GM21360 (cell line): ENCODE data around the gene MCF2L.

Experiments used
- ATAC-seq: cut with Tn5 transposase; IDR thresholded peaks from one replicate; pipeline ENCODE4 v1.9.1; 2021; ENCODE audit warnings: mild to moderate bottlenecking, moderate library complexity; ENCODE audit not compliant: unreplicated experiment

MCF2L gene

GRCh38 chr13:113140677-113141600, 171.9 kb downstream of the MCF2L start:
- no peak for ATAC-seq

- no peak for ATAC-seq
Observed at GRCh38 chr13:113141601-113141970, 172.6 kb downstream of the MCF2L start.

GRCh38 chr13:113142876-113143275, 173.9 kb downstream of the MCF2L start:
- ATAC-seq = no peak

- no peak for ATAC-seq
Observed at GRCh38 chr13:113143466-113144254, 174.6 kb downstream of the MCF2L start.

- ATAC-seq = no peak
Observed at GRCh38 chr13:113144255-113144629, 175.2 kb downstream of the MCF2L start.

- ATAC-seq = no peak
Observed at GRCh38 chr13:113145496-113145895, 176.5 kb downstream of the MCF2L start.

- ATAC-seq = no peak
Observed at GRCh38 chr13:113145911-113146598, 177.0 kb downstream of the MCF2L start.

GRCh38 chr13:113146750-113147149, 177.7 kb downstream of the MCF2L start:
- ATAC-seq = no peak

- no peak for ATAC-seq
Observed at GRCh38 chr13:113147206-113147605, 178.2 kb downstream of the MCF2L start.

- no peak for ATAC-seq
Observed at GRCh38 chr13:113148407-113148806, 179.4 kb downstream of the MCF2L start.

- no peak for ATAC-seq
Observed at GRCh38 chr13:113148940-113149503, 180.0 kb downstream of the MCF2L start.
